T-cell (primary cell): ENCODE data around the gene PLCB4. TPM values are rescaled to one million over a fixed set of nuclear protein-coding genes. Genes with fewer than 3 reads are reported as not detected.

Source experiments
- ATAC-seq, 4 experiments: fragments of 200-7000 bp in 3 of 4; fragments of 150-1000 bp in 1 of 4; cut with Tn5 transposase; replicated peaks in 1 of 4; 1 replicate in 3 of 4; 2 replicates in 1 of 4; pipeline ENCODE4 v1.10.0; 2021; ENCODE audit warnings: moderate library complexity in 3 of 4, mild to moderate bottlenecking in 2 of 4, moderate number of reproducible peaks in 1 of 4
- CTCF ChIA-PET, 2 donors: fragments of 300-600 bp; sonication (Branson Sonifier 250); formaldehyde crosslinking; loops; one replicate each; lab custom pipeline; 2022; ENCODE audit warnings: antibody characterized with exemption in 2 of 2; lab: Charles Lee
- POLR2A ChIA-PET, 2 donors: fragments of 300-600 bp; sonication (Branson Sonifier 250); formaldehyde crosslinking; loops; one replicate each; lab custom pipeline; 2022; ENCODE audit warnings: antibody characterized with exemption in 2 of 2; lab: Charles Lee
- DNase-seq, 35 experiments: peaks; one replicate each; pipeline versions ENCODE4 v3.0.0 to v3.0.0-alpha.2; 2013 to 2023
- H3K27ac ChIP-seq: one replicate; pipeline ENCODE4 v1.5.1; 2013; ENCODE audit warnings: low read length
- H3K27me3 ChIP-seq, 2 experiments: replicated peaks in 1 of 2; 1 replicate in 1 of 2; 2 replicates in 1 of 2; pipeline versions ENCODE4 v1.6.1 to v1.7.0; 2013; ENCODE audit warnings: low read length in 1 of 2, mixed read lengths in 1 of 2; ENCODE audit not compliant: control insufficient read depth in 2 of 2, insufficient read depth in 2 of 2; ENCODE audit errors: extremely low read depth in 1 of 2
- H3K36me3 ChIP-seq, 2 donors: 1 replicate in 1 of 2; 2 replicates in 1 of 2; pipeline versions ENCODE4 v1.6.1 to v1.7.0; 2013; ENCODE audit warnings: low read length in 1 of 2; ENCODE audit not compliant: control insufficient read depth in 2 of 2, insufficient read depth in 1 of 2; ENCODE audit errors: extremely low read depth in 1 of 2
- H3K4me1 ChIP-seq, 2 experiments: 1 replicate in 1 of 2; 2 replicates in 1 of 2; pipeline versions ENCODE4 v1.6.1 to v1.7.0; 2013; ENCODE audit warnings: low read length in 2 of 2, mixed read lengths in 1 of 2; ENCODE audit not compliant: insufficient read depth in 2 of 2, control insufficient read depth in 1 of 2; ENCODE audit errors: extremely low read depth in 1 of 2
- H3K4me3 ChIP-seq, 2 donors: 1 replicate in 1 of 2; 2 replicates in 1 of 2; pipeline versions ENCODE4 v1.5.1 to v1.7.0; 2013; ENCODE audit warnings: mild to moderate bottlenecking in 2 of 2, low read length in 1 of 2, moderate library complexity in 1 of 2; ENCODE audit not compliant: control insufficient read depth in 1 of 2; ENCODE audit errors: extremely low read depth in 1 of 2
- H3K9me3 ChIP-seq: 2 replicates; pipeline ENCODE4 v1.7.0; 2013
- H3K27ac Mint-ChIP-seq, 2 donors: one replicate each; pipeline ENCODE4 v1.8.0; 2020 to 2021; ENCODE audit warnings: mild to moderate bottlenecking in 2 of 2, mixed read lengths in 2 of 2
- H3K27me3 Mint-ChIP-seq, 2 donors: one replicate each; pipeline ENCODE4 v1.8.0; 2021 to 2022; ENCODE audit warnings: mixed read lengths in 2 of 2
- H3K36me3 Mint-ChIP-seq: one replicate; pipeline ENCODE4 v1.8.0; 2021; ENCODE audit warnings: mixed read lengths
- H3K4me1 Mint-ChIP-seq, 3 donors: one replicate each; pipeline ENCODE4 v1.8.0; 2020 to 2022; ENCODE audit warnings: mixed read lengths in 3 of 3, mild to moderate bottlenecking in 1 of 3
- H3K4me3 Mint-ChIP-seq, 3 donors: one replicate each; pipeline ENCODE4 v1.8.0; 2020 to 2022; ENCODE audit warnings: mild to moderate bottlenecking in 3 of 3, mixed read lengths in 3 of 3, moderate library complexity in 3 of 3
- H3K9me3 Mint-ChIP-seq, 3 donors: one replicate each; pipeline ENCODE4 v1.8.0; 2020 to 2022; ENCODE audit warnings: mixed read lengths in 3 of 3
- WGBS: methylation state at CpG from one replicate; pipeline ENCODE4 v1.1.5; 2013; ENCODE audit warnings: missing lambda C conversion rate; ENCODE audit not compliant: insufficient coverage; 5-methylcytosine and 5-hydroxymethylcytosine counted together
- total RNA-seq, 35 experiments: library from RNA in 6 of 35; stranded (reverse) in 6 of 35; fragments of 120-200 nt in 1 of 35; gene quantifications; one replicate each; pipeline versions ENCODE4 v1.2.1 to v1.2.4 and lab custom pipeline; 2013 to 2026

PLCB4 gene
- total RNA-seq, 5 donors from 2014 or later (not counting 1 experiment from before 2014, with no cell fraction given), result 0.06 to 0.07 TPM; not detected in 3

DNA sequence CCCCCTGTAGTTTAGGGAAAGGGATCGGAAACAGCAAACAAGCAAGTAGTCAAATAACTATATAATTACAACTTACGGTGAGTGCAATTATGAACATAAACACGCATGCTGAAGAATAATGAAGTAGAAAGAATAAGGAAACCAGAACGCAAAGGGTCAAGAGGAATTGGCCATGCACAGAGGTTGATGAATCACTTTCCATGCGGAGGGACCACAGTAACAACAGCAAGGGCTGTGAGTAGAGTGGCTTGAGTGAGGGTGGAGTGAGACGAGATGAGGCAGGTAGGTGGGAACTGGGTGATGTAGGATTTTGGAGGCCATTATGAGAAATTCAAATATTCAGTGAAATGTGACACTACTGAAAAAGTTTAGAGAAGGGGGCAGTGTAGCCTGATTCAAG, 333.3 kb downstream of the PLCB4 start:
- ATAC-seq (no peak), DNase-seq (no peak)
- H3K4me1 ChIP-seq, result no peaks in the 10 kb centered on the region
- no peaks in the 10 kb centered on the region for H3K27me3 ChIP-seq
- H3K4me3 ChIP-seq, result no peak overlapping the region
- no peaks in the 10 kb centered on the region for H3K36me3 ChIP-seq
- H3K9me3 ChIP-seq, result no peaks in the 10 kb centered on the region
- H3K27me3 Mint-ChIP-seq, result no peaks in the 10 kb centered on the region
- no peak overlapping the region for H3K4me3 Mint-ChIP-seq
- POLR2A ChIA-PET, result no interaction called here
- 79% methylated on average over 4 of the region's 6 CpGs for WGBS
- H3K9me3 Mint-ChIP-seq, result no peaks in the 10 kb centered on the region
- H3K4me1 Mint-ChIP-seq, result no peaks in the 10 kb centered on the region
- no peaks in the 10 kb centered on the region for H3K36me3 Mint-ChIP-seq
- H3K27ac Mint-ChIP-seq, result no peak overlapping the region
- CTCF ChIA-PET, result no interaction called here
- no peak overlapping the region for H3K27ac ChIP-seq

DNA sequence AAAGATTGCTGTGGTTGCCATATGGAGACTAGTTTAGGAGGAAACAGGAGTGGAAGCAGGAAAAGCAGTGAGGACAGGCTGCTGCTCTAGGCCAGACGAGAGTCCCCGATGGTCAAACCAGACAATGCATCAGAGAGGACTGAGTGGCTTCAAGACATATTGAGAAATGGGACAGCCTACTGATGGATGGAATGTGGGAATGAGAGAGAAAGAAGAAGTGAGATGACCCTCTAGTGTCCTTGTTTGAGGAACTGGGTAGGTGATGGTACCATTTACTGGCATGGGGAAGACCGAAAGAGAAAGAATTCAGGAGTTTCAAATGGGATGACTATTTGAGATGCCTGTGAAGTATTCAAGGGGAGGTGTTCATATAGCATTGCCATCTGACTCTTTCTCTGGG, 333.7 kb downstream of the PLCB4 start:
- Mint-ChIP-seq H3K4me1 (no peaks in the 10 kb centered on the region), H3K27ac (no peak overlapping the region), H3K9me3 (no peaks in the 10 kb centered on the region), H3K4me3 (no peak overlapping the region), H3K36me3 (no peaks in the 10 kb centered on the region), H3K27me3 (no peaks in the 10 kb centered on the region)
- H3K4me3 ChIP-seq, result no peak overlapping the region
- no peak overlapping the region for H3K27ac ChIP-seq
- H3K36me3 ChIP-seq, result no peaks in the 10 kb centered on the region
- DNase-seq (no peak), ATAC-seq (no peak)
- WGBS, result 82% methylated on average over 3 of the region's 3 CpGs
- CTCF ChIA-PET, result no interaction called here
- H3K4me1 ChIP-seq, result no peaks in the 10 kb centered on the region
- no peaks in the 10 kb centered on the region for H3K9me3 ChIP-seq
- POLR2A ChIA-PET, result no interaction called here
- no peaks in the 10 kb centered on the region for H3K27me3 ChIP-seq

- Mint-ChIP-seq H3K4me3 (no peak overlapping the region), H3K36me3 (no peaks in the 10 kb centered on the region), H3K27ac (no peak overlapping the region), H3K9me3 (no peaks in the 10 kb centered on the region), H3K27me3 (no peaks in the 10 kb centered on the region), H3K4me1 (no peaks in the 10 kb centered on the region)
- Histone ChIP-seq H3K27me3 (no peaks in the 10 kb centered on the region), H3K27ac (no peak overlapping the region), H3K4me1 (no peaks in the 10 kb centered on the region), H3K36me3 (no peaks in the 10 kb centered on the region), H3K4me3 (no peak overlapping the region), H3K9me3 (no peaks in the 10 kb centered on the region)
- POLR2A ChIA-PET, result no interaction called here
- CTCF ChIA-PET, result no interaction called here
- no peak for ATAC-seq
- no peak for DNase-seq
Measured at GRCh38 chr20:9403448-9403847, 334.6 kb downstream of the PLCB4 start.

DNA sequence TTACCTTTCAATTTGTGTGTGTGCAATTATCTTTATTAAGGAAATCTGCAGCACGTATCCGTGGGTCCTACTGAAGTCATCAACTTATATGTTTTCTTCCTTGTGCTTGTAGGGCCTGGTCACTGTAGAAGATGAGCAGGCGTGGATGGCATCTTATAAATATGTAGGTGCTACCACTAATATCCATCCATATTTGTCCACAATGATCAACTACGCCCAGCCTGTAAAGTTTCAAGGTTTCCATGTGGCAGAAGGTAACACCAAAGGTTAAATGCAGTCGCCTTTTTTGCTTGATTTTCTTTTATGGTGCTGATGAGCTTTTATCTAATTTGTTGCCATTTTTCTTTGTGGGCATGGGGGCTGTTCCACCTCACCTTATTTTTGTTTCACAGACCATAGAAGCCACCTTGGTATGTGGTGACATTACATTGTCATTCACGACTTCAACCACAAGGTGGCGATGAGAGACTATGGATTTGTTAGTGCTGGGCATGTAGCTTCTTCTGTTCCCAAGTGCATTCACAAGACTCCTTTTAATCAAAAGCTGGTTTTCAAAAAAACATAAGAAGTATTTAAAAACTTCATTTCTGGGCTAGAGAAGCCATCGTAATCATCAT, 339.0 kb downstream of the PLCB4 start:
- ChIA-PET POLR2A (no interaction called here), CTCF (interaction anchor here (0.7 to 2.1 kb wide), 8 partner anchors 10 to 504 kb away, joined by 3 to 19 read pairs (median 3); no protein-coding TSS in a partner anchor)
- no peaks in the 10 kb centered on the region for H3K4me1 ChIP-seq
- no peaks in the 10 kb centered on the region for H3K27me3 ChIP-seq
- H3K4me1 Mint-ChIP-seq, result no peaks in the 10 kb centered on the region
- H3K36me3 ChIP-seq, result no peaks in the 10 kb centered on the region
- no CpG with 5 or more reads among the region's 8 CpGs for WGBS
- no peak overlapping the region for H3K4me3 ChIP-seq
- H3K4me3 Mint-ChIP-seq, result no peak overlapping the region
- no peak for ATAC-seq
- H3K27ac Mint-ChIP-seq, result no peak overlapping the region
- no peaks in the 10 kb centered on the region for H3K27me3 Mint-ChIP-seq
- no peak overlapping the region for H3K27ac ChIP-seq
- H3K9me3 ChIP-seq, result no peaks in the 10 kb centered on the region
- H3K9me3 Mint-ChIP-seq, result no peaks in the 10 kb centered on the region
- no peaks in the 10 kb centered on the region for H3K36me3 Mint-ChIP-seq
- peak in 14 of 35 experiments; percentile 4 to 53 (median 14) for DNase-seq

DNA sequence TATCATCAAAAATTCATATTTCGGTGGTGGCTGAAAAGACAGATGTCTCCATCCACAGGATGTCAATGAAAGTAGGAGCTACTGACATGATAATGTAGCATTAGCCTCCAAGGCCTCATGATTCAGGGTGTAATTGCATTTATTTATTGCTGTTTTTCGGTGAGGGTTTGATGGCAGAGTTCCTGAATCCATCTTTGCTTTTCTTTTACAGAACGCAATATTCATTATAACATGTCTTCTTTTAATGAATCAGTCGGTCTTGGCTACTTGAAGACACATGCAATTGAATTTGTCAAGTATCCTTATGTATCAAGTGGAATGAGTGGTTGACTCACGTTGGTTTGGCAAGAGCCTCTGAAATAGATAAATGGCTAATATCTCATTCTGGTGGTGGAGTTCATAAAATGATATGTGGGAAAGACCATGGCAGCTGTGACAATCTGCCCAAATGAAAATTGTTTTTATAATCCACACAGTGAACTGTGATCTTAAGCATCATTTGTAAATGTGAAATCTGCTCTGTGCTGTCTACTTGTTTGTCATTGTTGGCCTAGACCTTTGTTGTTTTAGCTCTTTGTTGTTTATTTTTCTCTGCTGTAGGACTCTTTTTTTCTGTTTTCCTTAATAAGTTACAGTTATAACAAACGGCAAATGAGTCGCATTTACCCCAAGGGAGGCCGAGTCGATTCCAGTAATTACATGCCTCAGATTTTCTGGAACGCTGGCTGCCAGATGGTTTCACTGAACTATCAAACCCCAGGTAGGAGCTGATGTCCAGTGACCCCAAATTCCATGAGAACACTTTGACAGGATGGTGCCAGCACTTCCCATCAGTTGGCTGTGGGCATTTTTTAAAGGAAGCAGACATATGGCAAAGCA, 339.8 kb downstream of the PLCB4 start:
- Histone ChIP-seq H3K36me3 (no peaks in the 10 kb centered on the region), H3K27ac (no peak overlapping the region), H3K4me3 (no peak overlapping the region), H3K4me1 (no peaks in the 10 kb centered on the region), H3K27me3 (no peaks in the 10 kb centered on the region), H3K9me3 (no peaks in the 10 kb centered on the region)
- CTCF ChIA-PET, result interaction anchor here (0.6 to 2.1 kb wide), 9 partner anchors 10 to 837 kb away, joined by 3 to 19 read pairs (median 3); no protein-coding TSS in a partner anchor
- Mint-ChIP-seq H3K27me3 (no peaks in the 10 kb centered on the region), H3K27ac (no peak overlapping the region), H3K9me3 (no peaks in the 10 kb centered on the region), H3K4me1 (no peaks in the 10 kb centered on the region), H3K36me3 (no peaks in the 10 kb centered on the region), H3K4me3 (no peak overlapping the region)
- DNase-seq (no peak), ATAC-seq (no peak)
- POLR2A ChIA-PET, result no interaction called here
- WGBS, result 93% methylated on average over 6 of the region's 10 CpGs

DNA sequence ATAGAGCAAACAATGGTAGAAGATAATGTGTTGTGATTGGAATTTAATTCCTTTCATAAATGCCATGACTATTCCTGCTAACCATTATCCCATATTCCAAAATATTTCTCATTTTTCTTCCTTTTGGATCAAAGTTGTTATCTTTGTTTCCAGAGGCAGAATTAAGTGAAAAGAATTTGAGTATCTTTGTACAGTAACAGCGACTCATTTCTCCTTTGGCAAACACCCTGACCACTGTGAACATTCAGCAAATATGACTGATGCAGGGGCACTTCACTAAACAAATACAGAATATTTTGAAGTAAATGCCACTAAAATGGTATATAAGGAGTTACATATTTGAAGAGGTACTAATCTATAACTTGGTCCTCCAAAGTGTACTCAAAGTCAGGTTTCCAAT, 340.5 kb downstream of the PLCB4 start:
- no peaks in the 10 kb centered on the region for H3K4me1 Mint-ChIP-seq
- Histone ChIP-seq H3K27ac (no peak overlapping the region), H3K9me3 (no peaks in the 10 kb centered on the region), H3K4me3 (no peak overlapping the region), H3K27me3 (no peaks in the 10 kb centered on the region), H3K36me3 (no peaks in the 10 kb centered on the region), H3K4me1 (no peaks in the 10 kb centered on the region)
- H3K4me3 Mint-ChIP-seq, result no peak overlapping the region
- ChIA-PET POLR2A (no interaction called here), CTCF (interaction anchor here in 1 of 2 donors (0.6 kb wide), 1 partner anchor 837 kb away, joined by 4 read pairs; no protein-coding TSS in a partner anchor)
- H3K36me3 Mint-ChIP-seq, result no peaks in the 10 kb centered on the region
- H3K27me3 Mint-ChIP-seq, result no peaks in the 10 kb centered on the region
- no peaks in the 10 kb centered on the region for H3K9me3 Mint-ChIP-seq
- ATAC-seq (no peak), DNase-seq (no peak)
- H3K27ac Mint-ChIP-seq, result no peak overlapping the region
- WGBS, result no CpG with 5 or more reads among the region's 1 CpG
